Measurements from ENCODE around the gene GAK.

The GAK gene

GRCh38 chr4:907103-907400 is 25.1 kb downstream of the GAK start:
- TF ChIP-seq CTCF (IDR thresholded peaks at IDR 0.05; ENCODE audit: insufficient read depth, missing control alignments) = no peak
- DNase-seq (ENCODE audit: insufficient read length, low spot score) = no peak
- FAIRE-seq = no peak

GRCh38 chr4:906339-907102 is 25.6 kb downstream of the GAK start:
- no peak for TF ChIP-seq CTCF (IDR thresholded peaks at IDR 0.05; ENCODE audit: insufficient read depth, missing control alignments)
- FAIRE-seq (no peak), DNase-seq (ENCODE audit: insufficient read length, low spot score) (no peak)

DNA sequence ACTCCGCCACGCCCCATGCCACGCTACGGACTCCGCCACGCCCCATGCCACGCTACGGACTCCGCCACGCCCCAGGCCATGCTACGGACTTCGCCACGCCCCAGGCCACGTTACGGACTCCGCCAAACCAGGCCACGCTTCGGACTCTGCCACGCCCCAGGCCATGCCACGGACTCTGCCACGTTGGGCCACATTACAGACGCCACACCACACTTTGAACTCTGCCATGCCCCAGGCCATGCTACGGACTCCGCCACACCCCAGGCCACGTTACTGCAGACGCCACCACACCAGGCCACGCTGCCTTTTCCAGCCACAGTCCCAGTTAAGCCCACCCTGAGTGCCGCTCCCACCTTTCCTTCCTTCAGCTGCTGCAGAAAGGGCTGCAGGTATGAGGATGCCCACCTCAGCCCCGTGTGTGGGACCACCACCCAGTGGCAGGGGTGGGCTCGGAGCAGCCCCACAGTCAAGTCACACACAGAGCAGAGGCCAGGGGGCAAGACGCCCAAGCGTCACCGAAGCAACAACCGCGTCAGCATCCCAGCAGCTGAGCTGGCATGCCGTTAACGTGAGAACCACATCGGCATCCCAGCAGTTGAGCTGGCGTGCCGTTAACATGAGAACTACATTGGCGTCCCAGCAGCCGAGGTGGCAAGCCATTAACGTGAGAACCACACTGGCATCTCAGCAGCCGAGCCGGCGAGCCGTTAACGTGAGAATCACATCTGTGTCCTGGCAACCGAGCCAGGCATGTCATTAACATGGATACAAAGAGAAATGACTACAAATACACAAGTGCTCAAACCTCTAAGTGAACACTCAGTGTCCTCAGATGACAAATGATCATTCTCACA is 26.4 kb downstream of the GAK start:
- DNase-seq (ENCODE audit: insufficient read length, low spot score) = no peak
- no peak for FAIRE-seq
- TF ChIP-seq CTCF (IDR thresholded peaks at IDR 0.05; ENCODE audit: insufficient read depth, missing control alignments) = no peak

DNA sequence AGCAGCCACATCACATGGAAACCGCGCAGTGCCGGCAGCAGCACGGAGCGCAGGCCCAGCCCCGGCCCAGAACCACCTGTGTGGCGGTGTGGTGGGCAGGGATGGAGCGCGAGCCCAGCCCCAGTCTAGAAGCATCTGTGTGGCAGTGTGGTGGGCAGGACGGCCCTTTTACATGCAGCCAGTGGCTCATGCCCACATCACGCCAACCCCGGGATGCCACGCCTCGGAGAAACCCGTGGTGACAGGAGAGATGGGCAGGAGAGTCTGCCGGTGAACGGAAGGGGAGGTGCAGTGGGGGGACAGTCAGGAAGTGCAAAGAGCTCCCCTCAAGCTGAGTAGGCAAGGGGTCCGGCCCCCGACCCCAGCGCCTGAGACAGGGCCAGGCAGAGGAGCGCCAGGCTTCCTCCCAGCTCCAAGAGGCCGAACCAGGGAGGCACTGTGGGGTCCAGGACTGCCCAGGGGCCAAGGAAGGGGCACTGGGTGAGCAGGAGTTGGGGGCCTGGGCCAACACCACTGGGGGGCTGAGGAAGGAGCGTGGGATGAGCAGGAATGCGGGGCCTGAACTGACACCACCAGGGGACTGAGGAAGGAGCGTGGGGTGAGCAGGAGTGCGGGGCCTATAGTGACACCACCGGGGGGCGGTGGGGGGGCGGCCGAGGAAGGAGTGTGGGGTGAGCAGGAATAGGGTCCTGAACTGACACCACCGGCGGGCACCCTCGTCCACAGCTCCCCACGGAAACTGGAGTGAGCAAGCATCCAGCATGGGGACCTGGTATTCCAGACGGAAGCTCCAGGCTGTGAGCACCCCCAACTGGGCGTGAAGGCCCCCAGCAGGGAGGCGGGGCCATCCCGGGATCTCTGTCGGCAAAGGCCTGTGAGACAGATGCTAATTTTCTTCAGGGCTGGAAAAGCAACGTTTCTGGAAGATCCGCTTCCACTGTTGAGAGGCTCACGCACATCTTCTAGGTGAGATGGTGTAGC is 28.8 kb downstream of the GAK start:
- DNase-seq (ENCODE audit: insufficient read length, low spot score) = no peak
- TF ChIP-seq CTCF (IDR thresholded peaks at IDR 0.05; ENCODE audit: insufficient read depth, missing control alignments) = no peak
- FAIRE-seq = no peak

- no peak for TF ChIP-seq CTCF (IDR thresholded peaks at IDR 0.05; ENCODE audit: insufficient read depth, missing control alignments)
- no peak for DNase-seq (ENCODE audit: insufficient read length, low spot score)
- no peak for FAIRE-seq
Measured at GRCh38 chr4:901192-901910, 30.8 kb downstream of the GAK start.

DNA sequence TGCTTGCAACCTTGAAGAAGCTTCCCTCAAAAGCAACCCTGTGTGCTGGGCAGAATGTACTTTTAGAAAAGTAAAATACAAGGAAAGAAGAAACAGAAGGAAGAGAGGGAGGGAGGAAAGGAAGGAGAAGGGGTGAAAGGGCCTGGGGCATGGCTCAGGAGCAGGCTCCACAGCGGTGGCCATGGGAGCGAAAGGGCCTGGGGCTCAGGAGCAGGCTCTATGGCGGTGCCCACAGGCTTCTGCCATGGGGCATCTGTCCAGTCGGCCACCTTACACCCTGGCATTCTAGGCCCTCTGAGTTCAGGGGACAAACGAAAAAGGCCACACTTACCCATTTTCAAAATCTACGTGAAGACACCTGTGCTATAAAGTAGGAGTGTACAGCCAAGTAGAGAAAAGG is 31.4 kb downstream of the GAK start:
- no peak for TF ChIP-seq CTCF (IDR thresholded peaks at IDR 0.05; ENCODE audit: insufficient read depth, missing control alignments)
- DNase-seq (ENCODE audit: insufficient read length, low spot score) = no peak
- FAIRE-seq = no peak

All from D721Med (cell line).